A549 (cell line): Measurements from ENCODE around the gene KCNQ2.

ENCODE experiments used
- CHD2 ChIP-seq: fragments of 150-350 bp; IDR thresholded peaks from 2 replicates; pipeline ENCODE4 v1.6.1; 2014; ENCODE audit warnings: low read length; ENCODE audit not compliant: partially characterized antibody
- KDM5A ChIP-seq: fragments of 200-600 bp; sonication (generic); IDR thresholded peaks from 2 replicates; pipeline ENCODE4 v1.6.1; 2016; ENCODE audit warnings: antibody characterized with exemption, mild to moderate bottlenecking
- RAD21 ChIP-seq, 2 experiments: fragments of >200 bp in 1 of 2; sonication (Bioruptor Twin) in 1 of 2; formaldehyde crosslinking in 1 of 2; IDR thresholded peaks in 1 of 2; conservative IDR thresholded peaks in 1 of 2; 2 replicates in 1 of 2; 3 replicates in 1 of 2; pipeline ENCODE4 v1.6.1; 2012 to 2018; ENCODE audit warnings: inconsistent platforms in 1 of 2
- TF ChIP-seq, protein P1 (sequence below): fragments of >200 bp; sonication (Bioruptor Twin); formaldehyde crosslinking; IDR thresholded peaks from 3 replicates; pipeline ENCODE4 v1.5.1; 2016
- TF ChIP-seq, protein P2 (sequence below): IDR thresholded peaks from 2 replicates; pipeline ENCODE4 v1.6.1; 2012
- TF ChIP-seq, protein P3 (sequence below): fragments of >200 bp; sonication (Bioruptor Twin); formaldehyde crosslinking; IDR thresholded peaks from 3 replicates; pipeline ENCODE4 v1.6.1; 2016

DNA sequence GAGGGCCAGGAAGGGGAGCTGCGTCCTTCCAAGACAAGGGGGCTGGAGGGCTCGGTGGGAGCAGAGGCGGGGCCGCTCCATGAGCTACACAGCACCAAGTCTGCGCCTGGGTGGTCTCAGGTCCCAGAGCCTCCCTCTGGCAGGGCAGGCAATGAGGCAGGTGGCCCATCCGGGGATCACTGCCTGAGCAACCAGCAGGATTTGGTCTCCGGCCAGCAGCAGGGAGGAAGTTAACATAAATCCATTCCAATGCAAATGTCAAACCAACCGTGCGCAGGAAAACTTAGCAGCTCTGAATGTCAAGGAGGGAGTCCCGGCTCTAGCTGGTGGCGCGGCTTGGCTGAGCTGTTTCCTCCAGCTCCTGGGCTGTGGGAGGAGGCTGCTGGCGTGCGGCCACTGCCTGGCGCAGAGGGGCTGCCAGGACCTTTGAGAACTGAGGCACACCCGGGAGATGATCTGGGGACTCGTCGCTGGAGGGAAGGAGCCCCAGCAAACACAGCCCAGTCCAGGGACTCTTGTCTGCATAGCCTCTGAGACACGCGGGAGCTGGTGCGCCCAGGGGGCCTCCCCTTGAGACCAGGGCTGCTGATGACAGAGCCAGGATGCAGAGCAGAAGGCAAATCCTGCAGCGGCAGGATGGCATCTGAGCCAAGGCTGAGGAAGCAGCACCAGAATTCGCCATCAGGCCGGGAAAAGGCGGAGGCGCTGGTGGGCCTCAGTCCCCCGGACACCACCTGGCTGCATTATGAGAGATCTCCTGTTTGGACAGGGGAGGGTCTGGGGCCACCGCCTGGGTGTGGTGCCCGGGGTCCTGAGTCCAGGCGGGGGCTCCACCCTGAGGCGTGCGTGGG is 78.2 kb downstream of the KCNQ2 start:
- TF ChIP-seq, protein P1, sequence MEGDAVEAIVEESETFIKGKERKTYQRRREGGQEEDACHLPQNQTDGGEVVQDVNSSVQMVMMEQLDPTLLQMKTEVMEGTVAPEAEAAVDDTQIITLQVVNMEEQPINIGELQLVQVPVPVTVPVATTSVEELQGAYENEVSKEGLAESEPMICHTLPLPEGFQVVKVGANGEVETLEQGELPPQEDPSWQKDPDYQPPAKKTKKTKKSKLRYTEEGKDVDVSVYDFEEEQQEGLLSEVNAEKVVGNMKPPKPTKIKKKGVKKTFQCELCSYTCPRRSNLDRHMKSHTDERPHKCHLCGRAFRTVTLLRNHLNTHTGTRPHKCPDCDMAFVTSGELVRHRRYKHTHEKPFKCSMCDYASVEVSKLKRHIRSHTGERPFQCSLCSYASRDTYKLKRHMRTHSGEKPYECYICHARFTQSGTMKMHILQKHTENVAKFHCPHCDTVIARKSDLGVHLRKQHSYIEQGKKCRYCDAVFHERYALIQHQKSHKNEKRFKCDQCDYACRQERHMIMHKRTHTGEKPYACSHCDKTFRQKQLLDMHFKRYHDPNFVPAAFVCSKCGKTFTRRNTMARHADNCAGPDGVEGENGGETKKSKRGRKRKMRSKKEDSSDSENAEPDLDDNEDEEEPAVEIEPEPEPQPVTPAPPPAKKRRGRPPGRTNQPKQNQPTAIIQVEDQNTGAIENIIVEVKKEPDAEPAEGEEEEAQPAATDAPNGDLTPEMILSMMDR: no peak
- TF ChIP-seq, protein P2, sequence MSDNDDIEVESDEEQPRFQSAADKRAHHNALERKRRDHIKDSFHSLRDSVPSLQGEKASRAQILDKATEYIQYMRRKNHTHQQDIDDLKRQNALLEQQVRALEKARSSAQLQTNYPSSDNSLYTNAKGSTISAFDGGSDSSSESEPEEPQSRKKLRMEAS: no peak
- TF ChIP-seq, protein P3, sequence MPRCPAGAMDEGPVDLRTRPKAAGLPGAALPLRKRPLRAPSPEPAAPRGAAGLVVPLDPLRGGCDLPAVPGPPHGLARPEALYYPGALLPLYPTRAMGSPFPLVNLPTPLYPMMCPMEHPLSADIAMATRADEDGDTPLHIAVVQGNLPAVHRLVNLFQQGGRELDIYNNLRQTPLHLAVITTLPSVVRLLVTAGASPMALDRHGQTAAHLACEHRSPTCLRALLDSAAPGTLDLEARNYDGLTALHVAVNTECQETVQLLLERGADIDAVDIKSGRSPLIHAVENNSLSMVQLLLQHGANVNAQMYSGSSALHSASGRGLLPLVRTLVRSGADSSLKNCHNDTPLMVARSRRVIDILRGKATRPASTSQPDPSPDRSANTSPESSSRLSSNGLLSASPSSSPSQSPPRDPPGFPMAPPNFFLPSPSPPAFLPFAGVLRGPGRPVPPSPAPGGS: no peak
- TF ChIP-seq KDM5A (no peak), CHD2 (no peak), RAD21 (conservative IDR thresholded peaks at IDR 0.05 in 1 of 2, IDR thresholded peaks at IDR 0.05 in 1 of 2) (no peak)
